ENCODE measurements around the gene VAC14. TPM values are rescaled to one million over a fixed set of nuclear protein-coding genes. Genes with fewer than 3 reads are reported as not detected.

Gene VAC14
- total RNA-seq, 1 experiment from 2014 or later, result 49.9 TPM

- Histone ChIP-seq H3K23me2 (ENCODE audit: insufficient read length, low read depth, low read length, poor library complexity, severe bottlenecking) (peaks cover 7% of the 10 kb centered on the region), H3K27me3 (ENCODE audit: insufficient read depth, low read length) (no peaks in the 10 kb centered on the region), H4K8ac (replicated peaks; ENCODE audit: insufficient read length, low read depth, low read length) (no peak overlapping the region), H2BK20ac (ENCODE audit: low read depth, low read length, poor library complexity, severe bottlenecking) (no peak overlapping the region), H4K91ac (ENCODE audit: insufficient read length, low read depth, low read length) (no peak overlapping the region), H2BK5ac (ENCODE audit: insufficient read length, low read length) (no peak overlapping the region), H2AK5ac (ENCODE audit: insufficient read length, low read length) (no peak overlapping the region), H2BK15ac (ENCODE audit: low read depth, low read length) (no peak overlapping the region), H2BK12ac (ENCODE audit: insufficient read length, low read depth, low read length) (no peak overlapping the region), H4K5ac (ENCODE audit: insufficient read length, low read depth, low read length) (no peak overlapping the region), H3K79me1 (ENCODE audit: insufficient read depth, low read depth, low read length, poor library complexity, severe bottlenecking) (no peaks in the 10 kb centered on the region), H3K56ac (ENCODE audit: insufficient read length, low read depth, low read length) (no peak overlapping the region), H3K79me2 (ENCODE audit: insufficient read depth, low read length) (no peaks in the 10 kb centered on the region), H3T11ph (ENCODE audit: low read length) (no peak overlapping the region), H3K4me1 (ENCODE audit: insufficient read depth, low read length) (0 out of 2 replicates have a peak, but pooled peaks cover 4% of the 10 kb centered on the region), H2BK120ac (ENCODE audit: low read depth, low read length, poor library complexity, severe bottlenecking) (no peak overlapping the region), H3K23ac (ENCODE audit: insufficient read length, low read depth, low read length) (no peak overlapping the region), H3K27ac (ENCODE audit: insufficient read length, low read depth, low read length) (no peak overlapping the region), H2AFZ (ENCODE audit: low read length) (no peak overlapping the region), H3K9ac (ENCODE audit: extremely low read depth, insufficient read length, low read length) (no peak overlapping the region), H3K4me2 (ENCODE audit: insufficient read depth, insufficient read length, low read length) (no peak overlapping the region), H3K18ac (ENCODE audit: insufficient read length, low read depth, low read length) (no peak overlapping the region), H3K14ac (ENCODE audit: insufficient read depth, low read length) (no peak overlapping the region), H3K4ac (ENCODE audit: low read depth, low read length) (no peak overlapping the region), H3K9me3 (ENCODE audit: control insufficient read depth, low read depth, low read length) (no peaks in the 10 kb centered on the region), H4K20me1 (ENCODE audit: control insufficient read depth, insufficient read depth, insufficient read length) (no peaks in the 10 kb centered on the region)
- no peak for TF ChIP-seq CTCF (conservative IDR thresholded peaks at IDR 0.05)
- peaks cover 0 to 8% (median 4%) of the 10 kb centered on the region in 3 experiments; a peak in 5 of 7 replicates for H3K36me3 Mint-ChIP-seq (ENCODE audit: insufficient read depth in 1 of 3, low read depth in 3 of 3)
- no peak overlapping the region; a peak in 1 of 5 replicates for H3K4me3 Mint-ChIP-seq
- H3K27me3 Mint-ChIP-seq (ENCODE audit: low read depth), result peaks cover 2% of the 10 kb centered on the region; the same call in 1 of the 2 replicates
- H3K9me3 Mint-ChIP-seq, result no peaks in the 10 kb centered on the region; a peak in 1 of 5 replicates
- no CpG with 5 or more reads among the region's 13 CpGs for WGBS (ENCODE audit: extremely low coverage, insufficient read length, low lambda C conversion rate)
- H3K27ac Mint-ChIP-seq, result no peak overlapping the region
- DNase-seq, result no peak
- peaks cover 16 to 32% of the 10 kb centered on the region in 2 experiments for H3K4me1 Mint-ChIP-seq
Measured at GRCh38 chr16:70683146-70683944, 117.6 kb downstream of the VAC14 start.
